SKM-1 (cell line): ENCODE data around the gene ZMIZ1.
"Not testable (repeated sequence)": the region's sequence is repeated elsewhere in the genome, so short reads cannot be mapped to it uniquely, and the experiment has no call there.

Source experiments
- DNase-seq: peaks from one replicate; lab custom pipeline; 2025; ENCODE audit not compliant: unreplicated experiment; lab: John Stamatoyannopoulos, UW

The ZMIZ1 gene

GRCh38 chr10:79277579-79278269, 209.0 kb downstream of the ZMIZ1 start:
- DNase-seq = no peak

GRCh38 chr10:79279047-79279446, 210.3 kb downstream of the ZMIZ1 start:
- not testable (repeated sequence) for DNase-seq

GRCh38 chr10:79280956-79281355, 212.2 kb downstream of the ZMIZ1 start:
- DNase-seq = no peak

- DNase-seq = no peak
Observed at GRCh38 chr10:79282388-79282787, 213.6 kb downstream of the ZMIZ1 start.

GRCh38 chr10:79283616-79284015, 214.8 kb downstream of the ZMIZ1 start:
- no peak for DNase-seq

- no peak for DNase-seq
Observed at GRCh38 chr10:79284158-79284871, 215.5 kb downstream of the ZMIZ1 start.

- no peak for DNase-seq
Observed at GRCh38 chr10:79285315-79286197, 216.8 kb downstream of the ZMIZ1 start.

GRCh38 chr10:79286318-79286951, 217.7 kb downstream of the ZMIZ1 start:
- DNase-seq = peak; percentile 94

GRCh38 chr10:79287973-79288723, 219.4 kb downstream of the ZMIZ1 start:
- no peak for DNase-seq

GRCh38 chr10:79289801-79290200, 221.0 kb downstream of the ZMIZ1 start:
- DNase-seq = no peak

- DNase-seq = no peak
Observed at GRCh38 chr10:79292026-79292766, 223.4 kb downstream of the ZMIZ1 start.

- peak; percentile 17 for DNase-seq
Observed at GRCh38 chr10:79292891-79293746, 224.4 kb downstream of the ZMIZ1 start.

- DNase-seq = peak; percentile 86
Observed at GRCh38 chr10:79293841-79294581, 225.2 kb downstream of the ZMIZ1 start.

GRCh38 chr10:79295563-79295962, 226.8 kb downstream of the ZMIZ1 start:
- peak; percentile 12 for DNase-seq

- DNase-seq = no peak
Observed at GRCh38 chr10:79296431-79296830, 227.7 kb downstream of the ZMIZ1 start.

GRCh38 chr10:79298403-79299244, 229.9 kb downstream of the ZMIZ1 start:
- DNase-seq = no peak
